ENCODE measurements around the gene BLACAT1.

BLACAT1 gene

DNA sequence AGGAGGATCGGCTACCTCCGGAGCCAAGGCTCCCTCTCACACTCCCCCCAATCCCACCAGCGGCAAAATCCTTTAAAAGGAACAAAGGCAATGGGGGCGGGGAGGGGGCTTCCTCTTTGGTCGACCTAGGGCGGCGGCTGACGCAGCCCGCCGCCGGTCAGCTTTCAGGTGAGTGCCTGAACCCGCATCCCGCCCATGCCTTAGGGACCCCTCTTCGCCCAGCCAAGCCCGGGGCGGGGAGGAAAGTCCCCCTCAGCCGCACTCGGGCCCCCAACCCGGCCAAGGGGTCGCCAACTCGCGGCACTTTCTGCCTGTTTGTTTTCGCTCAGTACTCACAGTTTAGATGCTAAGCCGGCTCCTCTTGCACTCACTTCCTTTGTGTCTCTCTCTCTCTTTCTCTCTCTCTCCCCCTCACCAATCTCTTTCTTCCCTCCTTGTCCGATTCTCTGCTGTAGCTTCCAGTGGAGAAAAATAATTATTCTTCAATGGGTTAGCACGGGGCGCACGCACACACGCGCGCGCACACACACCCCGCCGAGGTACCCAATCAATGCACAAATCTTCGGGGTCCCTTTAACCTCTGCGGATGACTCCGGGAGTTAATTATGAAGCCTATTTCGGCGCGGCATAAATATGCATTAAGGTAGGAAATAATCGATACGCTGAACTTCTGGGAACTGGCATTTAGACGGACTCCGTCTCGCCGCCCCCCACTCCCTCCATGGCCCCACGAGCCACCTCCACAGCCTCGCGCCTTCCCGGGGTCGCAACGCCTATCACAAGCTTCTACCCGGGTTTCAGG lies at the start of gene BLACAT1:
TSS of gene BLACAT1 (minus strand) at position 465 of the 802 bp plus-strand sequence.
- DNase-seq (ENCODE audit: low read depth in 2 of 2), result no peak

DNA sequence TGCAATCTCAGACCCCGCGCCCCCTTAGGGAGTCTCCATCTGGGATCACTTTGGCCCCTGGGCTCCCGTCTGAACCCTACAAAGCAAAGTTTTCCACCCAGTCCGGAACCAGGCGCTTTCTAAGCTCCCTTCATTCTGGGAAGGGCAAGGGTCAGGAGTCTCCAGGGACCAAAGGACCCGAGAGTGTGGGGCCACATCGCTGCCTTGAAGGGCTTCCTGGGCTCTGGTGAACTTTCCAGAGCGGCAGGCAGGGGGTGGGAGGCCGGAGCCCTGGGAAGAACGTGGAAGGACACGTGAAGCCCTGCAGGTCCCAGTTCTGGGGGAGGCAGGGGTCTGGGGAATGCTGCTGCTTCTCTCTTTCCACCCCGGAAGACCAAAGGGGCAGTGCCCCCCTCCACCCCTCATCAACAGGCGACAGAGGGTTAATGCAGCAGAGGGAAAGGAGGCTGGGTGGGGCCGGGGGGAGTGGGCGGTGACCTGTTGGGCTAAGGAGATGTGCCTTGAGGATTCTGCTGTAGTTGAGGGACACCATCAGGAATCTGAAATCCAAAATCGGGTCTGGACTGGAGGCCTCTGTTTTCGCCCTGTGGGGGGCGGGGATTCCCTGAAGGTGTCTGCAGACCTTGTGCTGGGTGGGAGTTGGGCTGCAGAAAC lies 49.4 kb upstream of the BLACAT1 start:
- no peak for DNase-seq (ENCODE audit: low read depth in 2 of 2)

DNA sequence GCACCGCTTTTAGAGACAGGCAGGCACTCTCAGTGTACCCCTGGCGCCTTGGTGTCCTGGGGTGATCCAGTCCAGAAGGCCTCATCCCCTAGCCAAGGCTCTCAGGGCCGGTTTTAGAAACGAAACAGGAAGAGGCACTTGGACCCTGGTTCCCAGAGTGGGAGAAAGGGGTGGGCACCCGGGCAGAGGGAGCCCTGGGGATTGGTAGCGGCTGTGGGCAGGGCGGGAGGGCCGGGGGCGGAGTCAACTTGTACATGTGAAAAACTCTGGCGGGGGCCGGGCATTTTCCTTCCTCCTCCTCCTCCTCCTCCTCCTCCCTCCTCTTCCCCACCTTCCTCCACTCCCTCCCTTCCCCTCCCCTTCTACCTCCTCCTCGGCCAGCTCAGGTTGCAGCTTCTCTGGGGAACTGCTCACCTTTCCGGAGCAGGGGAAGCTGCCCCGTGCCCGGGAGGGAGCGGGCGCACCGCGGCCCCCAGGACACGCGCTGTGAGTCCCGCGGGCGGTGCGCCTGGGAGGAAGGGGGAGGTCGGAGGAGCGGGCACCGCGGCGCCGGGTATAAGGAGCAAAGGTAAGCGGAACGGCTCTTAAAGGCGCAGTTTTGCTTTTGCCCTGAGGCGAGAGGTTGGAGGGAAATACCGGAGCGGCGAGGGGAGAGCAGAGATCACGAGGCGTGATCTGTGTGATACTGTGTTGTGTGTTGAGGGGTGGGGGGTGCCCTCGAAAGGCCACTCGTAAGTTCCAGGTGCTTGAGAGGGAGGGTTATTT lies 48.6 kb upstream of the BLACAT1 start, which contains the start of gene CDK18:
TSS of gene CDK18 (plus strand) at position 359 of the 765 bp plus-strand sequence. CDS start 18,499 bp downstream, outside the sequence.
- peak; percentile 13 to 23 for DNase-seq (ENCODE audit: low read depth in 2 of 2)

DNA sequence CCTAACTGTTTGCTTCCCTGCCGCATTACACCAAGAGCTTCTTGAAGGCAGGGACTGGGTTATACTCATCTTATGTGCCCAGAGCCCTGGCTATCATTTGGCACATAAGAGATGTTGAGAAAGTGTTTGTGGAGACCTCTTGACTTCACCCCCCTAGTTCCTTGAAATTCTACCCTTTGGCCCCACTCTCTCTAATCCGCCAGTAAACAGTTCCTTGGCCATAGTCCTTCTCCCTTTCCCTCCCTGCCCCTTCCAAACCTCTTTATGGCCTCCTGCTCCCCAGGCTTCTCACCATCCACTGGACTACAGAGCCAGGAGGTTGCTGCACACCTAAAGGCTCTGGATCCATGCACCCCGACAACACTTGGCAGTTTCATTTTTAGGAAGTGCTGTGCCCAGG lies 47.1 kb upstream of the BLACAT1 start:
- DNase-seq (ENCODE audit: low read depth in 2 of 2), result no peak

DNA sequence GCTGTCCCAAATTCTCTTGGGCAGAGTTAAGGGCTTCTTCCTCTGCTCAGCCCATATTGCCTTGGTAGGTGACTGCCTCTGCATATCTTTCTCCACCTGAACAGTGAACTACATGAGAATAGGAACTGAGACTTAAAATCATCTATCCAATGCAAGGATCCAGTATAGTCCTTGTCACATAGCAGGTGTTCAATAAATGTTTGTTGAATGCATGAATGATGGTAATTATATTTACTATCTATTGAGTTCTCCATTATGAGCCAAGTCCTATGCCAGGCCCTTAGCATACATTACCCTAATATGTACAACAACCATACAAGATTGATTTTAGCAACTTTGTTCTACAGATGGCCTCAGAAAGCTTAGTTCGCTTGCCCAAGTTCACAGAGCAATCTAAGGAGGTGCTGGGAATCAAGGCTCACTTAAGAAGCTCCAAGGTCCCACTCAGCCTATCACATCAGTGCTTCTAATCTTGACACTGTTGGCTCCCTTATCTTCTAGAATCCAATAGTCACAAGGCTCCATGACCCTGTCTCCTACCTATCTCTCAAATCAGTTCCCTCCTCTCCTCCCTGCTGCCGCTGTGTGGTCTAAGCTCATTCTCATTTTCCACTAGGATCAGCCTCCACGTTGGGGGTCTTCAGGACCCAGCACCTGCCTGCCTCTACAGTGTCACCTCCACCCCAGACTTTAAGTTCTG lies 46.4 kb upstream of the BLACAT1 start:
- no peak for DNase-seq (ENCODE audit: low read depth in 2 of 2)

DNA sequence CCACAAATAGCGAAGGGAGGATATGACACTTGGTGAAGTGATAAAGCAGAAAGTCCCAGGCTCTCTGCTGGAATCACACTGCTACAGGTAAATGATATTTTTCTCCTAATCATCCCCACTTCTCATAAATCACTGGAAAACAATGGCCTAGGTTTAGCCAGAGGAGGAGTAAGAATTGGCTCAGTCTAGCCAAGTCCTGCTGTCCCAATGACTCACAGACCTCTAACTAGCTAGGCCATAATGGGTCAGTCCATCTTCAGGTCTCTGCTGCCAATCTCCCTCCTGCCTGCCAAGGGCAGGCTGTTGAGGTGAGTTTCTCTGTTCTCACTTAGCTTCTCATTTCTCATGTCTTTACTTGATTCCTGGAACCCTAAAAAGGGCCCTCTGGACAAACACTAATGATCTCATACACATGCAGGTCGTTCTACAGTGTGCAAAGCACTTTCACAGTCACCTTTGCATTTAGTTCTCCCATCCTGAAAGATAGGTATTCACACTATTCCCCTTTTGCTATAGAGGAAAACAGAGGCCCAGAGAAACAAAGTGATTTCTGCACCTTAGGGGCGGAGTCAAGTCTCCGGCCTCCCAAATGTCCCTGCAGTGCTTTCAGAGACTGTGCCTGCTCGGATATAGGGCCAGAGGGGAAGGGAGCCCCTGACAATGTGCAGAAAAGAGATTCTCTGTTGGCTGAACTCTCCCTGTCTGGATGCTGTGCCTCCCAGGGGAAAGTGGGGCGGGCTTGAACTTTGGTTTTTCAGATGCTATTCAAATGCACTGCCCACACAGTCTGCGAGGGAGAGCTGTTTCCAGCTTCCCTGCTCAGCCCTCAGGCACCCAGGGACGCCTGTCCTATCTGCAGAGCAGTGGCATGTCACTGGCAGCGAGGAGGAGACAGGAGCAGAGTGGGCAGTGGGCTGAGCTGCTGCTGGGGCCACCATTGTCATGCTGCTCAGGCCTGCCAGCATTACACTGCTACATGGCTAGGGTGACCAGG lies 44.7 kb upstream of the BLACAT1 start:
- no peak for DNase-seq (ENCODE audit: low read depth in 2 of 2)

DNA sequence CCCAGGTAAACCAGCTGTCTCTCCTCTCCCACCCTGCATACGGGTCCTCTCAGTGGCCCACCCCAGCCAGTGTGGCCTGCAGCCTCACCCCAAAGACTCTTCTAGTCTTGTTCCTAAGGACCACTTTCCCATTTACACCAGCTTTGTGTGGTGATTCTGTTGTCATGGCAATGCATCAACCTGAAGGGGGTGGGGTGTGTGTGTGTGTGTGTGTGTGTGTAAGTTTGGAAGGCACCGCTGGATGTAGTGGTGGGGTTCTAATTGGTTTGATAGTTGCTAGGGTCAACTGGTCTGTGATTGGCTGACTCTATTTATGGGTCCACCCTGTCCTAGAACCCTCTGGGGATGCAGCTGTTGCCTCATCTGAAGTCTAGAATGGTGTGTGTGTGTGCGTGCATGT lies 43.9 kb upstream of the BLACAT1 start:
- DNase-seq (ENCODE audit: low read depth in 2 of 2), result no peak

DNA sequence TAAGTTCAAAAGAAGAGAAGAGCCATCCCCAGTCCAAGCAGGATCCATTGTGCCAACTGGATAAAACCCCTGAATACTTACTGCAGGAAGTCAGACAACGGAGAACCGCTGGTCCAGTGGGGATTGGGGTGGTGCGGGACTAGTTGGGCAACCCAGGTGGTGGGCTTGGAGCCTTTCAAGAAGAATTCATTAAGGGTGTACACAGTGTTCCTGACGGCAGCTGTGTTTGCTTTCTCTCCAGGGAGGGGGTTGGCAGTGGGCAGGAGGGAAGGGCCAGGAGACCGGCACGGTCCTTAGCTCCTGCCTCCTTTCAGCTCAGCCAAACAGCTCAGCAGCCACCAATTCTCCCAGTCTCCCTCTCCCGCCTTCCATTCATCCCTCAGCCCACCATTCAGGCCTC lies 41.5 kb upstream of the BLACAT1 start:
- no peak for DNase-seq (ENCODE audit: low read depth in 2 of 2)

DNA sequence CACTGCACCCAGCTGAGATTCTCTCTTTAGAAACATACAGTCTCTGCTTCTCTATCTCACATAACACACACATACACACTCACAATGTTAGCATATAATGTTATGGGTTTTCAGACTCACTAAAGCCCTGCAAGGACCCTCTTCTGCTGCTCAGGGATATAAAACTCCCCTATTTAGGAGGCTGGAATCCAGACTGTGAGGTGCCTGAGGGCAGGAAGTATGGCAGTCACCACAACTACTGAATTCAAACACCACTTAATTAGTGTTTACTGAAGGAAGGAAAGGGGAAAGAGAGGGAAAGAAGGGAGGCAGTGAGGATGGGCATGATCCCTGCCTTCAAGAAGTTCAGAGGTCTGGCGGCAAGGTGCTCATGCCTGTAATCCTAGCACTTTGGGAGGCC lies 40.8 kb upstream of the BLACAT1 start:
- DNase-seq (ENCODE audit: low read depth in 2 of 2), result no peak

DNA sequence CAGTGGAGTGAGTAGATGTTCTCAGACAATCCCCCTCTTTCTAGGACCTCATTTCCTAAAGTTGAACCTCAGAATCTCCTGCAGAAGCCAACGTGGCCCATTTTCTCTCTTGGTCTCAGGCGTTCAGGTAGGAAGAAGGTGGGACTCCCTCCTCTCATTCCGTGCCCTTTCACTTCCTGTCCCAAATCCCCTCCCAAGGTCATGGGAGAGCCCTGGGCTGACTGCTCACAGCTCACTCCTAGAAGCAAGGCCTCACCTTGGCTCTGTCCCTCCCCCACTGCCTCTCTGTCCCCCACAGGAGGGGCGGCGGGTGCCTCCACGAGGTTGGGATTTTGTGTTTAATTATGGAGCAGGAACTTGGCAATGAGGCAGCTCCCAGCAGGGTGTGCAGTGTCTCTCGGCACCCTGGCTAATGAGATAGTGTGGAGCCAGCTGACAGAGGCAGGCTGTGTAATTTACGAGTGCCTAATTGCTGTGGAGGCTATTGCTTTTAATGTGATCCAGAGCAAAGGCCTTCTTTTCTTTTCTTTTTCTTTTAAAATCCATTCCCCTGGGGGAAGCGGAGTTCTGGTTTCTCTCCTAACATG lies 39.5 kb upstream of the BLACAT1 start:
- no peak for DNase-seq (ENCODE audit: low read depth in 2 of 2)

DNA sequence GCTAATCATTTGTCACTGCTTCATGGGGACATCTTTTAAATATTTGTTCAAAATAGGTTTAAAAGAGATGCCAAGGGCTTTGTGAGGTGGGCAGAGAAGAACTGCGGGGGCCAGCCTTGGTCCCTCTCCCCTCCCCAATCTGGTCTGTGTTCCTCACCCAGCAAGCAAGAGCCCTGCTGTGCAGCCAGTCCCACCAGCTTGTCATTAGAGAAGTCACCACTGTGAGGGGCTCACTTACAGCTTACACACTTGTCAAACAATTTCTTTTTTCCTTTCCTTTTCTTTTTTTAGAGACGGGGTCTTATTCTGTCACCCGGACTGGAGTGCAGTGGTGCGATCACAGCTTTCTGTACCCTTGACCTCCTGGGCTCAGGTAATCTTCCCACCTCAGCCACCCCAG lies 38.3 kb upstream of the BLACAT1 start:
- no peak for DNase-seq (ENCODE audit: low read depth in 2 of 2)

DNA sequence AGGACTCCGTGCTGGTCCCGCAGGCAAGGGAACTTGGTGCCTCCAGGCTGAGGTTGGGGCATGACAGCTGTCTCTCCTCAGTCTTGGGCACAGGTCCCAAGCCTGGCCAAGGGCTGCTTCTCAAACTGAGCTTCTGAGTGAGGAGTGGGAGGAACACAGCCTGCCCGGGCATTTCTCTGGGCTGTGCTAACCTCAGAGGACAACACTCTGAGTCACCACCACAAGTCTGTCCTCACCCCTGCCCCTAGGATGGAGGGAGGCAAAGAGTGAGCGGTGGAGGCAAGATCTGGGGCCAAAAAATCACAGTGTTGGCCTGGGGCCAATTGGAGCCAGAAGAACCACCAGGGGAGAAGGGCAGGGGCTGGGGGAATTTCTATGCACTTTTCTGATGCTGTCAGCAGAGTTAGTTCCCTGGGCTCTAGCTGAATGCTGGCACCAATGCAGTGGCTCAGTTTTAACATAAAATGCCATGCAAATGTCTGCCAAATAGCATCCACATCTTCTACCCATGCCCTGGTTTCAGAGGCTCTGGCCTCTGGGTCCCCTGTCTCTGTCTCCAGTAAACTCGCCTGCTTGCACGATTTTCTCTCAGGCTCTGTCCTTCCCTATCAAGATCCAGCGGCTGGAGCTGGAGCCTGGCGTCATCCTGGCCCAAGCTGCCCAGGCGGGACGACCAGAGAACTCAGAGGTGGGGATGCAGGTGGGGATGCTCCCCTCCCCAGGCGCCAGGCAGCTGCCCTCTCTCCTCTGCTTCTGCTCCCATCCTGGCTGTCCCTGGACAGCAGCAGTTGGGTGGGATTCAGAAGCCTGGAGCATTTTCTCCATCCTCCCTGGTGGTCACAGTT lies 37.6 kb upstream of the BLACAT1 start:
- no peak for DNase-seq (ENCODE audit: low read depth in 2 of 2)

DNA sequence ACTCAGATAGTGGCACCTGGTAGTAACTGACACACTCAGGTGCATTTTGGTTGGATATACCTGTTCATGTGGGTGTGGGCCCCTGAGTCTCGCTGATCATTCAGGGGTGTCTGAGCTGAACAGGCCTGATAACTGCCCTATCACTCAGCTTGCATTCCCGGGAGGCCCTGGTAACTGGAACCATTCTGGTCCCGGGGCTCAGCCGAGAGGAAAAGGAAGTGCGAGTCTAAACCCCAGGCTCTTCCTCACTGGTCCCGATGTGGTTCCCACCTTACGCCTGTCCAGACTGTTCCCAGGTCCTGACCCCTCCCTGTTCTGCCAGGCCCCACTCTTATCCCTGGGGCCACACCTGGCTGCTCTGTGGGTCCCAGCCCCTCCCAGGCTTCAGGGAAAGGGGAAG lies 36.9 kb upstream of the BLACAT1 start:
- no peak for DNase-seq (ENCODE audit: low read depth in 2 of 2)

DNA sequence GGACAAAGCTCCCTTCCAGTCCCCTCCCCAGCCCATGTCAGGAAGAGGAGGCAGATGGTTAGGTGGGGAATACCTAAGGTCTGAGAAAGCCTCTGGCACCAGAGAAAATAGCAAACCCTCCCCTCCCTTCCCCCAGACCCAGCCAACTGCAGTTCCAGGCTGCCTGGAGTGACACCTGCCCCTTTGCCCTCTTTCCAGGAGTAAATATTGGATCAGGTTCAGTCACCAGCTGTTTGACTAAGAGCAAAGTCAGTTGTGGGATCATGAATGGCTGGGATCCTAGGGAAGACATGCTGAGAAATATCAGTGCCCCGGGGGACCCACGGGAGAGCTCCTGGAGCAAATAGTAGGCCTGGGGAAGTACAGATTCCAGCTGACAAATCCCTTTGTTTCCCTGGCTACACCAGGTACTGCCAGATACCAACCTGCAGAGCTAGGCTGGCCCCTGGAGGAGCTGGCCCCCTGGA lies 36.4 kb upstream of the BLACAT1 start:
- DNase-seq (ENCODE audit: low read depth in 2 of 2), result no peak

DNA sequence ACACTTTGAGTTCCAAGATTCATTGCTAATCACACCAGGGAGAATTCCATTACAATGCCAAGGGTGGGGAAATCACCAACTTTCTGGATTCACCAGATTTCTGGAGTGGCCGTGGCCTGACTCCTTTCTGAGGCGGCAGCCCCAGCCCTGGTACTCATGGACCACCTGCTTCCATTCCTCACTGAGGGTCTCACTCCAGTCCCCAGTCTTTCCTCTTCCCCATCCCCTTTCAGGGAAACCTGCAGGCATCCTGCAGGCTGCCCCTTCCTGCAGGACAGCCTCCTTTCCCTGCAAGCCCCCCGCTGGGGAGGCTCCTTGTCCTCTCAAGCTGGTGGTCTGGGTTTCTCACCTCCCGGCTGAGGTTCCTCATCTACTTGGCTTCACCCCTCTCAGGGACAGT lies 35.9 kb upstream of the BLACAT1 start:
- no peak for DNase-seq (ENCODE audit: low read depth in 2 of 2)

DNA sequence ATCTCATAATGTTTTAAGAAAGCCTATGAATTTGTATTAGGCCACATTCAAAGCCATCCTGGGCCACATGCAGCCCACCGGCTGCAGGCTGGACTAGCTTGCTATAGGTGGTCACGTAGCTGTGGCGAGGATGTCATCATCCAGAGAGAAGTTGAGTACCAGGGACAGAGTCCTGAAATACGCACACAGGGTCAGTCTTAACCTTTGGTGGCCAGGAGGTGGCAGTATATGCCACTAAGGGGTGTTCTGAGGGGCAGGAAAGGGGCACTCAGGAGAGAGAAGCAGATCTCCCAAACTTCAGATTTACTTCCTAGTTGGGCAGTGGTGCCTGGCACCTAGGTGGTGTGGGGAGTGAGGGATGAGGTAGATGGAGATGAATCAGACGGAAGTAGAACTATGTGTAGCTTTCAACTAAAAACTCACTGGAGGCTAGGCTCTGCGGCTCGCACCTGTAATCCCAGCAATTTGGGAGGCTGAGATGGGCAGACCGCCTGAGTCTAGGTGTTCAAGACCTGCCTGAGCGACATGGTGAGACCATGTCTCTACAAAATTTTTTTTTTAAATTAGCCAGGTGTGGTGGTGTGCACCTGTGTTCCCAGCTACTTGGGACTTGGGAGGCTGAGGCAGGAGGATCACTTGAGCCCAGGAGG lies 32.4 kb upstream of the BLACAT1 start:
- DNase-seq (ENCODE audit: low read depth in 2 of 2), result no peak

DNA sequence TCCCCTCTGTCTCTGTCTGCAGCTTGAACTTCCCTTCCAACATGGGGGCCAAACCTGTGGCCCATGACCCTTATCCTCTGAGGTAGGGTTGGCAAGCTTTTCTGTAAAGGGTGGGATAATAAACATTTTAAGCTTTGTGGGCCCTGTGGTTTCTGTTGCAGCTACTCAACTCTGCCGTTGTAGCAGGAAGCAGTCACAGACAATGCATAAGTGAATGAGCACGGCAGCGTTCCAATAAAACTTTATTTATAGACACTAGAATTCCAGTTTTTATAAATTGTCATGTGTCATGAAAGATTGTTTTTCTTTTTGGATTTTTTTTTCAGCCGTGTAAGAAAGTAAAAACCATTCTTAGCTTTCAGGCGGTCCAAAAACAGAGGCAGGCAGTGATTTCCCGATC lies 30.4 kb upstream of the BLACAT1 start:
- no peak for DNase-seq (ENCODE audit: low read depth in 2 of 2)
